Effector memory CD4-positive, alpha-beta T cell (primary cell): ENCODE results near the gene OPN1LW.
"Not testable (repeated sequence)": the region's sequence is repeated elsewhere in the genome, so short reads cannot be mapped to it uniquely, and the experiment has no call there.

Experiments
- DNase-seq, 3 donors: peaks; one replicate each; pipeline ENCODE4 v3.0.0-alpha.2; 2020
- H3K27ac ChIP-seq: 2 replicates; pipeline ENCODE4 v1.7.0; 2013; ENCODE audit warnings: mild to moderate bottlenecking, low read length, moderate library complexity; ENCODE audit not compliant: insufficient read depth, poor library complexity, severe bottlenecking
- H3K27me3 ChIP-seq: replicated peaks from 2 replicates; pipeline ENCODE4 v1.7.0; 2013; ENCODE audit warnings: mild to moderate bottlenecking, low read length; ENCODE audit not compliant: insufficient read depth, control insufficient read depth, poor library complexity, severe bottlenecking
- H3K36me3 ChIP-seq: 2 replicates; pipeline ENCODE4 v1.7.0; 2013; ENCODE audit warnings: mild to moderate bottlenecking, low read length, moderate library complexity; ENCODE audit not compliant: control insufficient read depth, insufficient read depth
- H3K4me1 ChIP-seq: 2 replicates; pipeline ENCODE4 v1.7.0; 2013; ENCODE audit warnings: low read length, mild to moderate bottlenecking; ENCODE audit not compliant: control insufficient read depth, insufficient read depth, poor library complexity, severe bottlenecking
- H3K4me3 ChIP-seq: 2 replicates; pipeline ENCODE4 v1.7.0; 2013; ENCODE audit warnings: low read length, low read depth, mild to moderate bottlenecking; ENCODE audit not compliant: insufficient read depth, poor library complexity, severe bottlenecking
- H3K9me3 ChIP-seq: 2 replicates; pipeline ENCODE4 v1.7.0; 2013; ENCODE audit warnings: mild to moderate bottlenecking, low read length, moderate library complexity; ENCODE audit not compliant: control insufficient read depth

OPN1LW gene

DNA sequence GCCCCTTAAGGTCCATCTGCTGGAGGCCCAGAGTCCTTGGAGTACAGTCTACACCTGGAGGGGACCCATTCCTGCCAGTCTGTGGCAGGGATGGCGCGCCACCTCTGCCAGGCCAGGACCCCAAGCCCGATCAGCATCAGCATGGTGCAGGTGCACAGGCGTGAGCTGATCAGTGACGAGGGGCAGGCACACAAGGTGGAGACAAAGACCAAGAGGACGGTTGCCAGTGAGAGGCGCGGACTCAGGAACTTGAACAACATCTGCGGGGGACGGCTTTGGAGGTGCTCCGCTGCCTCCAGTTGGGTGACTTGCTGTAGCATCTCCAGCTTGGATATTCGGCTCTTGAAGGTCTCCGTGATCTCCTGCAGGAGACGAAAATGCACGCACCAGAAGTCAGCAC, 52.4 kb downstream of the OPN1LW start:
- DNase-seq, H3K27ac ChIP-seq, H3K4me3 ChIP-seq, H3K27me3 ChIP-seq, H3K36me3 ChIP-seq, H3K9me3 ChIP-seq, H3K4me1 ChIP-seq: not testable (repeated sequence)
